K562 (cell line): Measurements from ENCODE around the gene PYGO2. TPM values are rescaled to one million over a fixed set of nuclear protein-coding genes. Genes with fewer than 3 reads are reported as not detected.
A peak's percentile ranks its signal among the peaks of the same experiment; 100 is the strongest.

Experiments used
- ATAC-seq: fragments of 200-7000 bp; cut with Tn5 transposase; 3 replicates; pipeline ENCODE4 v1.9.1; 2020; ENCODE audit warnings: moderate library complexity
- BruUV-seq: library from RNA; stranded (reverse); fragments of 400-500 nt; replicated peaks from 2 replicates; lab custom pipeline; 2021; lab: Mats Ljungman, UMichigan
- CTCF ChIA-PET: fragments of 300-600 bp; formaldehyde crosslinking; extraction: SDS; loops from one replicate; lab custom pipeline; 2021; ENCODE audit warnings: low intra/inter-chr PET ratio; lab: Yijun Ruan, JAX
- POLR2A ChIA-PET: fragments of 300-600, 350-650 bp; sonication (Branson Sonifier 250); formaldehyde crosslinking; extraction: SDS; loops from one replicate; lab custom pipeline; 2021; ENCODE audit warnings: antibody characterized with exemption, inconsistent platforms; lab: Yijun Ruan, JAX
- DNase-seq, 4 experiments: peaks; one replicate each; pipeline versions ENCODE4 v3.0.0 to v3.0.0-alpha.2; 2011 to 2018; ENCODE audit warnings: low spot score in 3 of 4, mixed read lengths in 3 of 4; ENCODE audit errors: extremely low read depth in 1 of 4
- FAIRE-seq: peaks from 2 replicates; lab custom pipeline; 2011; peaks lifted over from hg19 to GRCh38; lab: Jason Lieb, UNC
- H2AFZ ChIP-seq: 2 replicates; pipeline ENCODE4 v1.6.0; 2011; ENCODE audit warnings: low read depth, low read length, control low read depth, inconsistent platforms
- H3K27ac ChIP-seq: fragments of 200-600 bp; 3 replicates; pipeline ENCODE4 v1.8.0; 2011; ENCODE audit warnings: low read depth, mild to moderate bottlenecking, control low read depth, inconsistent platforms, low read length, moderate library complexity, mixed read lengths; ENCODE audit errors: extremely low read depth
- H3K27me3 ChIP-seq, 2 experiments: fragments of 300-600 bp in 1 of 2; 2 replicates in 1 of 2; 3 replicates in 1 of 2; pipeline versions ENCODE4 v1.6.0 to v1.8.0; 2011; ENCODE audit warnings: inconsistent platforms in 2 of 2, low read length in 2 of 2, mild to moderate bottlenecking in 1 of 2, mixed read lengths in 1 of 2, moderate library complexity in 1 of 2; ENCODE audit not compliant: control insufficient read depth in 2 of 2, insufficient read depth in 2 of 2
- H3K36me3 ChIP-seq: fragments of 300-600 bp; 3 replicates; pipeline ENCODE4 v1.8.0; 2011; ENCODE audit warnings: mild to moderate bottlenecking, low read length, inconsistent platforms; ENCODE audit not compliant: control insufficient read depth, insufficient read depth
- H3K4me1 ChIP-seq, 2 experiments: fragments of 200-600 bp in 1 of 2; replicated peaks in 1 of 2; 2 replicates in 1 of 2; 3 replicates in 1 of 2; pipeline versions ENCODE4 v1.5.1 to v1.8.0; 2011; ENCODE audit warnings: inconsistent platforms in 2 of 2, low read length in 2 of 2, mild to moderate bottlenecking in 1 of 2, mixed read lengths in 1 of 2, moderate library complexity in 1 of 2; ENCODE audit not compliant: control insufficient read depth in 2 of 2, insufficient read depth in 2 of 2
- H3K4me2 ChIP-seq: 2 replicates; pipeline ENCODE4 v1.6.1; 2011; ENCODE audit warnings: low read length, control low read depth, inconsistent platforms, mixed read lengths; ENCODE audit not compliant: insufficient read depth
- H3K4me3 ChIP-seq: fragments of 200-600 bp; sonication (generic), shearing (Covaris generic); 2 replicates; pipeline ENCODE4 v1.5.1; 2016; ENCODE audit warnings: control low read depth, inconsistent platforms
- H3K79me2 ChIP-seq: fragments of 200-600 bp; 3 replicates; pipeline ENCODE4 v1.8.0; 2011; ENCODE audit warnings: low read length, inconsistent platforms; ENCODE audit not compliant: control insufficient read depth, insufficient read depth
- H3K9ac ChIP-seq, 2 experiments: 2 replicates each; pipeline versions ENCODE4 v1.6.0 to v1.6.1; 2011; ENCODE audit warnings: low read depth in 2 of 2, low read length in 2 of 2, control low read depth in 1 of 2, inconsistent platforms in 1 of 2, mild to moderate bottlenecking in 1 of 2, mixed read lengths in 1 of 2; ENCODE audit not compliant: insufficient read depth in 1 of 2
- H3K9me1 ChIP-seq: one replicate; pipeline ENCODE4 v1.6.0; 2011; ENCODE audit warnings: inconsistent platforms, mild to moderate bottlenecking, low read length, moderate library complexity; ENCODE audit not compliant: control insufficient read depth, insufficient read depth
- H3K9me3 ChIP-seq: replicated peaks from 2 replicates; pipeline ENCODE4 v1.5.1; 2011; ENCODE audit warnings: low read depth, low read length, inconsistent platforms; ENCODE audit not compliant: control insufficient read depth, insufficient read depth
- H4K20me1 ChIP-seq: replicated peaks from 2 replicates; pipeline ENCODE4 v1.6.1; 2011; ENCODE audit warnings: low read length, inconsistent platforms, mixed read lengths; ENCODE audit not compliant: control insufficient read depth, insufficient read depth
- CBX3 ChIP-seq, 2 experiments: IDR thresholded peaks; 1 replicate in 1 of 2; 2 replicates in 1 of 2; pipeline ENCODE4 v1.6.1; 2012; ENCODE audit warnings: inconsistent platforms in 2 of 2, low read length in 2 of 2, borderline replicate concordance in 1 of 2, control low read depth in 1 of 2
- CHD4 ChIP-seq: fragments of 200-600 bp; sonication (generic); IDR thresholded peaks from 3 replicates; pipeline ENCODE4 v1.6.1; 2012; ENCODE audit warnings: low read depth, mild to moderate bottlenecking, mixed read lengths, low read length, inconsistent platforms; ENCODE audit not compliant: insufficient read depth, insufficient replicate concordance, poor library complexity, severe bottlenecking
- ELF1 ChIP-seq: fragments of 200-800 bp; sonication (Bioruptor generic); IDR thresholded peaks from 2 replicates; pipeline ENCODE4 v1.6.1; 2016; ENCODE audit warnings: missing genetic modification characterization, missing compliant biosample characterization
- ESRRA ChIP-seq: fragments of 450-650 bp; IDR thresholded peaks from 2 replicates; pipeline ENCODE4 v1.6.1; 2014; ENCODE audit warnings: low read depth, mild to moderate bottlenecking, moderate library complexity, borderline replicate concordance
- ETS1 ChIP-seq: conservative IDR thresholded peaks from 2 replicates; pipeline ENCODE4 v1.6.1; 2011; ENCODE audit warnings: low read depth, mild to moderate bottlenecking, low read length; ENCODE audit not compliant: control insufficient read depth
- GATAD2A ChIP-seq: fragments of 450-650 bp; IDR thresholded peaks from 2 replicates; pipeline ENCODE4 v1.6.1; 2017
- PHF8 ChIP-seq: fragments of 200-600 bp; sonication (generic); IDR thresholded peaks from 2 replicates; pipeline ENCODE4 v1.6.1; 2012; ENCODE audit warnings: mixed run types, mild to moderate bottlenecking, inconsistent platforms, low read length, moderate library complexity, borderline replicate concordance
- SMARCA5 ChIP-seq: fragments of 450-650 bp; IDR thresholded peaks from 2 replicates; pipeline ENCODE4 v1.6.1; 2016
- SMARCE1 ChIP-seq: fragments of 450-650 bp; IDR thresholded peaks from 2 replicates; pipeline ENCODE4 v1.7.1; 2016; ENCODE audit warnings: mild to moderate bottlenecking
- TARDBP ChIP-seq: fragments of 450-650 bp; IDR thresholded peaks from 2 replicates; pipeline ENCODE4 v1.6.1; 2016
- ZNF224 ChIP-seq: sonication (generic); formaldehyde crosslinking; IDR thresholded peaks from 2 replicates; pipeline ENCODE4 v1.8.0; 2022; ENCODE audit warnings: mild to moderate bottlenecking, missing genetic modification reagents
- ZNF274 ChIP-seq: IDR thresholded peaks from 2 replicates; pipeline ENCODE4 v1.6.1; 2011; ENCODE audit warnings: low read depth, mild to moderate bottlenecking, low read length, moderate library complexity, borderline replicate concordance
- ZNF512 ChIP-seq: IDR thresholded peaks from 2 replicates; pipeline ENCODE4 v1.6.1; 2016; ENCODE audit warnings: missing genetic modification characterization, missing compliant biosample characterization
- WGBS: fragments of 100-300 bp; shearing (Covaris generic); methylation state at CpG from one replicate; pipeline ENCODE4 v1.1.6; 2016; ENCODE audit warnings: low coverage, mixed read lengths; ENCODE audit not compliant: insufficient coverage; ENCODE audit errors: missing lambda C conversion rate; 5-methylcytosine and 5-hydroxymethylcytosine counted together
- in situ Hi-C: fragments of 300-500 bp; cut with MboI; formaldehyde crosslinking; loops from 4 replicates; pipeline ENCODE4 v1.15.0; 2018; ENCODE audit warnings: inconsistent platforms, mixed read lengths
- intact Hi-C: fragments of 100-400 bp; cut with micrococcal nuclease; formaldehyde crosslinking; loops from 2 replicates; pipeline ENCODE4 v1.14.2; 2022
- polyA plus RNA-seq, 8 experiments: library from polyadenylated mRNA; depleted of rRNA in 4 of 8; stranded (reverse) in 5 of 8; unstranded in 3 of 8; fragments of >200 nt; fragmentation: Nextera tagmentation in 2 of 8; fragmentation: Illumina TruSeq in 1 of 8; extraction: Ambion mirVana in 2 of 8; extraction: Trizol in 1 of 8; gene quantifications; 2 replicates each; pipeline versions ENCODE4 v1.2.1 to v1.2.3, GENCODE V29; 2011 to 2014; ENCODE audit warnings: inconsistent platforms in 1 of 8, missing spikeins in 1 of 8
- total RNA-seq, 7 experiments: library from RNA; depleted of rRNA in 6 of 7; stranded (reverse); fragments of >200 nt in 6 of 7; fragmentation: Illumina TruSeq in 2 of 7; extraction: Trizol in 2 of 7; gene quantifications; 2 replicates each; pipeline versions ENCODE4 v1.2.1 to v1.2.3, GENCODE V29; 2011 to 2021; ENCODE audit warnings: low replicate concordance in 1 of 7
- TF ChIP-seq, protein P1 (sequence below): sonication (generic); formaldehyde crosslinking; IDR thresholded peaks from 2 replicates; pipeline ENCODE4 v1.8.0; 2022; ENCODE audit warnings: mild to moderate bottlenecking, missing genetic modification reagents
- TF ChIP-seq, protein P2 (sequence below), 2 experiments: fragments of 450-650 bp; IDR thresholded peaks; 2 replicates each; pipeline ENCODE4 v1.6.1; 2016

The PYGO2 gene
- total and polyA plus RNA-seq, 9 of the 15 experiments (the other 6 are each of a cell fraction or from before 2014, with no cell fraction given): 8.3 to 36.2 (median 18.2) TPM

- DNase-seq (no peak), ATAC-seq (no peak), FAIRE-seq (peak; percentile 65)
- WGBS: under 1% methylated on average over 10 of the region's 10 CpGs
- Histone ChIP-seq H3K9me3 (no peaks in the 10 kb centered on the region), H3K9ac (peak overlapping the region; percentile 97 to 99), H3K79me2 (peaks cover 36% of the 10 kb centered on the region), H3K27me3 (no peaks in the 10 kb centered on the region), H4K20me1 (no peaks in the 10 kb centered on the region), H3K4me1 (peaks cover 29 to 60% of the 10 kb centered on the region in 2 experiments), H3K4me3 (peak overlapping the region; percentile 91), H3K27ac (peak overlapping the region; percentile 99), H3K4me2 (peak overlapping the region; percentile 90), H3K36me3 (peaks cover 49% of the 10 kb centered on the region; the same call in 2 of the 3 replicates), H3K9me1 (no peaks in the 10 kb centered on the region), H2AFZ (no peak overlapping the region)
- in situ Hi-C loops: no loop called here
- POLR2A ChIA-PET: interaction anchor here (0.6 to 7.0 kb wide), 11 partner anchors 8 to 347 kb away, joined by 3 to 80 read pairs (median 4); partner anchors contain the start of genes CKS1B and SHC1
- BruUV-seq: TSS peak; percentile 64
- CTCF ChIA-PET: interaction anchor here (0.5 to 2.7 kb wide), 4 partner anchors 40 to 89 kb away, joined by 3 to 28 read pairs (median 5); no protein-coding TSS in a partner anchor
- intact Hi-C loops: loop anchor here (2.0 to 5.0 kb wide), 3 partner anchors 40 to 122 kb away; no protein-coding TSS in a partner anchor
- TF ChIP-seq ZNF274: no peak
- no peak for TF ChIP-seq SMARCA5
- TF ChIP-seq ESRRA: no peak
- 0 out of 3 replicates have a peak, but pooled peaks of 1 of the 2 experiments have one; percentile 15 for TF ChIP-seq CBX3 (IDR thresholded peaks at IDR 0.05; ENCODE audit: borderline replicate concordance in 1 of 2, low read length in 2 of 2)
- TF ChIP-seq ZNF224 (CRISPR knock-in tag): 0 out of 2 replicates have a peak, but pooled peaks have one; percentile 25
- no peak for TF ChIP-seq ELF1 (tag)
- TF ChIP-seq CHD4: no peak
- TF ChIP-seq, protein P1, sequence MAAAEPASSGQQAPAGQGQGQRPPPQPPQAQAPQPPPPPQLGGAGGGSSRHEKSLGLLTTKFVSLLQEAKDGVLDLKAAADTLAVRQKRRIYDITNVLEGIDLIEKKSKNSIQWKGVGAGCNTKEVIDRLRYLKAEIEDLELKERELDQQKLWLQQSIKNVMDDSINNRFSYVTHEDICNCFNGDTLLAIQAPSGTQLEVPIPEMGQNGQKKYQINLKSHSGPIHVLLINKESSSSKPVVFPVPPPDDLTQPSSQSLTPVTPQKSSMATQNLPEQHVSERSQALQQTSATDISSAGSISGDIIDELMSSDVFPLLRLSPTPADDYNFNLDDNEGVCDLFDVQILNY (CRISPR knock-in tag): no peak
- TF ChIP-seq SMARCE1: 0 out of 2 replicates have a peak, but pooled peaks have one; percentile 19
- no peak for TF ChIP-seq ETS1
- TF ChIP-seq ZNF512 (tag): peak; percentile 76
- no peak for TF ChIP-seq PHF8
- TF ChIP-seq TARDBP: no peak
- TF ChIP-seq, protein P2, sequence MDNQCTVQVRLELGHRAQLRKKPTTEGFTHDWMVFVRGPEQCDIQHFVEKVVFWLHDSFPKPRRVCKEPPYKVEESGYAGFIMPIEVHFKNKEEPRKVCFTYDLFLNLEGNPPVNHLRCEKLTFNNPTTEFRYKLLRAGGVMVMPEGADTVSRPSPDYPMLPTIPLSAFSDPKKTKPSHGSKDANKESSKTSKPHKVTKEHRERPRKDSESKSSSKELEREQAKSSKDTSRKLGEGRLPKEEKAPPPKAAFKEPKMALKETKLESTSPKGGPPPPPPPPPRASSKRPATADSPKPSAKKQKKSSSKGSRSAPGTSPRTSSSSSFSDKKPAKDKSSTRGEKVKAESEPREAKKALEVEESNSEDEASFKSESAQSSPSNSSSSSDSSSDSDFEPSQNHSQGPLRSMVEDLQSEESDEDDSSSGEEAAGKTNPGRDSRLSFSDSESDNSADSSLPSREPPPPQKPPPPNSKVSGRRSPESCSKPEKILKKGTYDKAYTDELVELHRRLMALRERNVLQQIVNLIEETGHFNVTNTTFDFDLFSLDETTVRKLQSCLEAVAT (IDR thresholded peaks at IDR 0.05): no peak; a peak in 1 of 4 replicates
- no peak for TF ChIP-seq GATAD2A
These were observed 991 bp downstream of the PYGO2 start for GRCh38 chr1:154960446-154961136.
